B cell (primary cell): ENCODE data around the gene PRRG2. TPM values are rescaled to one million over a fixed set of nuclear protein-coding genes. Genes with fewer than 3 reads are reported as not detected.

Experiments used
- ATAC-seq: fragments of 200-7000 bp; cut with Tn5 transposase; one replicate; pipeline ENCODE4 v1.10.0; 2021; ENCODE audit warnings: low read depth, mild to moderate bottlenecking, moderate number of reproducible peaks, moderate library complexity
- CTCF ChIA-PET: fragments of 350-600 bp; sonication (Branson Sonifier 250); formaldehyde crosslinking; loops from one replicate; lab custom pipeline; 2021; ENCODE audit warnings: antibody characterized with exemption, inconsistent platforms; lab: Charles Lee
- POLR2A ChIA-PET: fragments of 350-600 bp; sonication (Branson Sonifier 250); formaldehyde crosslinking; loops from one replicate; lab custom pipeline; 2021; ENCODE audit warnings: antibody characterized with exemption; lab: Charles Lee
- DNase-seq: peaks from one replicate; pipeline ENCODE4 v3.0.0; 2013
- H2AFZ ChIP-seq: 2 replicates; pipeline ENCODE4 v1.6.1; 2012; ENCODE audit warnings: mild to moderate bottlenecking, low read depth, low read length; ENCODE audit not compliant: insufficient read depth, poor library complexity, severe bottlenecking
- H3K27ac ChIP-seq, 2 donors: 1 replicate in 1 of 2; 2 replicates in 1 of 2; pipeline ENCODE4 v1.5.1; 2012 to 2013; ENCODE audit warnings: low read length in 2 of 2, mild to moderate bottlenecking in 2 of 2, moderate library complexity in 1 of 2
- H3K27me3 ChIP-seq, 4 experiments: fragments of 200-600 bp in 1 of 4; sonication (generic) in 1 of 4; replicated peaks in 1 of 4; 1 replicate in 2 of 4; 2 replicates in 2 of 4; pipeline versions ENCODE4 v1.6.1 to v1.7.0; 2013 to 2016; ENCODE audit warnings: low read length in 3 of 4, mild to moderate bottlenecking in 2 of 4, mixed read lengths in 1 of 4, moderate library complexity in 1 of 4; ENCODE audit not compliant: insufficient read depth in 4 of 4, control insufficient read depth in 3 of 4; ENCODE audit errors: control extremely low read depth in 1 of 4
- H3K36me3 ChIP-seq, 2 experiments: replicated peaks in 1 of 2; 1 replicate in 1 of 2; 2 replicates in 1 of 2; pipeline versions ENCODE4 v1.6.1 to v1.7.1; 2013; ENCODE audit warnings: low read length in 1 of 2; ENCODE audit not compliant: insufficient read depth in 2 of 2, control insufficient read depth in 1 of 2; ENCODE audit errors: control extremely low read depth in 1 of 2, extremely low read depth in 1 of 2
- H3K4me1 ChIP-seq, 2 donors: fragments of 200-600 bp in 1 of 2; sonication (generic) in 1 of 2; 1 replicate in 1 of 2; 2 replicates in 1 of 2; pipeline versions ENCODE4 v1.5.1 to v1.6.1; 2013 to 2017; ENCODE audit warnings: low read length in 2 of 2; ENCODE audit not compliant: control insufficient read depth in 2 of 2, insufficient read depth in 2 of 2
- H3K4me2 ChIP-seq: replicated peaks from 2 replicates; pipeline ENCODE3; 2012; ENCODE audit warnings: mild to moderate bottlenecking, low read depth, low read length; ENCODE audit not compliant: poor library complexity, severe bottlenecking
- H3K4me3 ChIP-seq, 5 experiments: fragments of 200-600 bp in 1 of 5; sonication (generic) in 1 of 5; 1 replicate in 3 of 5; 2 replicates in 2 of 5; pipeline versions ENCODE4 v1.5.1 to v1.7.0; 2011 to 2016; ENCODE audit warnings: low read length in 4 of 5, mild to moderate bottlenecking in 4 of 5, low read depth in 2 of 5, control low read depth in 1 of 5, moderate library complexity in 1 of 5; ENCODE audit not compliant: insufficient read depth in 1 of 5; ENCODE audit errors: control extremely low read depth in 1 of 5, extremely low read depth in 1 of 5
- H3K79me2 ChIP-seq: fragments of 200-600 bp; sonication (generic); one replicate; pipeline ENCODE4 v1.6.0; 2016; ENCODE audit warnings: low read length; ENCODE audit not compliant: control insufficient read depth, insufficient read depth
- H3K9ac ChIP-seq: fragments of 200-600 bp; sonication (generic); 2 replicates; pipeline ENCODE4 v1.6.1; 2017; ENCODE audit warnings: mild to moderate bottlenecking, low read length, moderate library complexity
- H3K9me3 ChIP-seq, 3 donors: one replicate each; pipeline versions ENCODE4 v1.6.1 to v1.7.1; 2013; ENCODE audit warnings: low read length in 2 of 3; ENCODE audit not compliant: control insufficient read depth in 2 of 3, insufficient read depth in 1 of 3; ENCODE audit errors: control extremely low read depth in 1 of 3
- H4K20me1 ChIP-seq: 2 replicates; pipeline ENCODE4 v1.6.0; 2012; ENCODE audit warnings: mild to moderate bottlenecking, low read length; ENCODE audit not compliant: insufficient read depth, control insufficient read depth, poor library complexity, severe bottlenecking
- H3K27ac Mint-ChIP-seq: one replicate; pipeline ENCODE4 v1.8.0; 2021; ENCODE audit warnings: mixed read lengths
- H3K27me3 Mint-ChIP-seq: one replicate; pipeline ENCODE4 v1.8.0; 2021; ENCODE audit warnings: mixed read lengths
- H3K4me1 Mint-ChIP-seq: one replicate; pipeline ENCODE4 v1.8.0; 2021; ENCODE audit warnings: mixed read lengths
- H3K4me3 Mint-ChIP-seq: one replicate; pipeline ENCODE4 v1.8.0; 2021; ENCODE audit warnings: mixed read lengths
- H3K9me3 Mint-ChIP-seq: one replicate; pipeline ENCODE4 v1.8.0; 2022; ENCODE audit warnings: mixed read lengths; ENCODE audit not compliant: insufficient read depth
- CTCF ChIP-seq: fragments of 200-600 bp; IDR thresholded peaks from one replicate; pipeline ENCODE4 v1.8.0; 2022; ENCODE audit warnings: antibody characterized with exemption, mild to moderate bottlenecking
- EZH2 ChIP-seq: IDR thresholded peaks from 2 replicates; pipeline ENCODE4 v1.6.1; 2012; ENCODE audit warnings: borderline replicate concordance, low read depth, mild to moderate bottlenecking, moderate library complexity, low read length; ENCODE audit not compliant: insufficient read depth, poor library complexity, severe bottlenecking
- WGBS: methylation state at CpG from one replicate; pipeline ENCODE4 v1.1.5; 2013; ENCODE audit warnings: missing lambda C conversion rate; ENCODE audit not compliant: insufficient coverage; 5-methylcytosine and 5-hydroxymethylcytosine counted together
- intact Hi-C: fragments of 100-400 bp; cut with micrococcal nuclease; formaldehyde crosslinking; loops from one replicate; pipeline ENCODE4 v1.10.0; 2022
- polyA plus RNA-seq: library from polyadenylated mRNA; depleted of rRNA; stranded (reverse); fragments of >200 nt; gene quantifications from 2 replicates; pipeline ENCODE4 v1.2.3, GENCODE V29; 2012
- total RNA-seq, 2 donors: library from RNA; stranded (reverse); fragments of 120-200 nt in 1 of 2; gene quantifications; 1 replicate in 1 of 2; 2 replicates in 1 of 2; pipeline versions ENCODE4 v1.2.3 to v1.2.4, GENCODE V29; 2013 to 2022

PRRG2 gene
- total and polyA plus RNA-seq, 2 donors (not counting 1 experiment from before 2014, with no cell fraction given) = 1.1 to 4.4 TPM

GRCh38 chr19:49599378-49600295 is 18.5 kb downstream of the PRRG2 start:
- no peaks in the 10 kb centered on the region for H3K4me1 ChIP-seq
- H3K27ac ChIP-seq = no peak overlapping the region
- H3K9ac ChIP-seq = no peak overlapping the region
- TF ChIP-seq EZH2 (no peak), CTCF (no peak)
- WGBS = 97% methylated on average over 17 of the region's 26 CpGs
- peaks cover 96% of the 10 kb centered on the region for H4K20me1 ChIP-seq
- no peak overlapping the region for H3K4me2 ChIP-seq
- Mint-ChIP-seq H3K9me3 (no peaks in the 10 kb centered on the region), H3K4me1 (peaks cover 2% of the 10 kb centered on the region), H3K27me3 (no peaks in the 10 kb centered on the region), H3K27ac (no peak overlapping the region), H3K4me3 (no peak overlapping the region)
- DNase-seq (no peak), ATAC-seq (no peak)
- H3K9me3 ChIP-seq = no peaks in the 10 kb centered on the region
- CTCF ChIA-PET = no interaction called here
- intact Hi-C loops = no loop called here
- peaks cover 95% of the 10 kb centered on the region for H3K79me2 ChIP-seq
- H3K36me3 ChIP-seq = peaks cover 2 to 49% of the 10 kb centered on the region in 2 experiments
- POLR2A ChIA-PET = no interaction called here
- no peak overlapping the region for H3K4me3 ChIP-seq
- H2AFZ ChIP-seq = no peak overlapping the region
- no peaks in the 10 kb centered on the region for H3K27me3 ChIP-seq

GRCh38 chr19:49601482-49602038 is 20.4 kb downstream of the PRRG2 start:
- Histone ChIP-seq H2AFZ (no peak overlapping the region), H3K9ac (no peak overlapping the region), H3K27ac (no peak overlapping the region), H3K79me2 (peaks cover 96% of the 10 kb centered on the region), H4K20me1 (peaks cover 96% of the 10 kb centered on the region), H3K4me3 (no peak overlapping the region), H3K36me3 (peaks cover 2 to 48% of the 10 kb centered on the region in 2 experiments), H3K27me3 (no peaks in the 10 kb centered on the region), H3K4me2 (no peak overlapping the region), H3K4me1 (no peaks in the 10 kb centered on the region), H3K9me3 (no peaks in the 10 kb centered on the region)
- H3K9me3 Mint-ChIP-seq = no peaks in the 10 kb centered on the region
- ChIA-PET POLR2A (no interaction called here), CTCF (no interaction called here)
- intact Hi-C loops = no loop called here
- H3K4me1 Mint-ChIP-seq = peaks cover 2% of the 10 kb centered on the region
- no peak for ATAC-seq
- WGBS = 93% methylated on average over 22 of the region's 38 CpGs
- TF ChIP-seq CTCF = no peak
- no peak for TF ChIP-seq EZH2
- H3K4me3 Mint-ChIP-seq = no peak overlapping the region
- no peak overlapping the region for H3K27ac Mint-ChIP-seq
- no peak for DNase-seq
- no peaks in the 10 kb centered on the region for H3K27me3 Mint-ChIP-seq
